ENCODE measurements around the gene ATG2B. TPM values are rescaled to one million over a fixed set of nuclear protein-coding genes. Genes with fewer than 3 reads are reported as not detected.
A peak's percentile ranks its signal among the peaks of the same experiment; 100 is the strongest.

ATG2B gene
- total and polyA plus RNA-seq, 9 of the 15 experiments (the other 6 are each of a cell fraction or from before 2014, with no cell fraction given), result 0.83 to 12.9 (median 8.7) TPM

DNA sequence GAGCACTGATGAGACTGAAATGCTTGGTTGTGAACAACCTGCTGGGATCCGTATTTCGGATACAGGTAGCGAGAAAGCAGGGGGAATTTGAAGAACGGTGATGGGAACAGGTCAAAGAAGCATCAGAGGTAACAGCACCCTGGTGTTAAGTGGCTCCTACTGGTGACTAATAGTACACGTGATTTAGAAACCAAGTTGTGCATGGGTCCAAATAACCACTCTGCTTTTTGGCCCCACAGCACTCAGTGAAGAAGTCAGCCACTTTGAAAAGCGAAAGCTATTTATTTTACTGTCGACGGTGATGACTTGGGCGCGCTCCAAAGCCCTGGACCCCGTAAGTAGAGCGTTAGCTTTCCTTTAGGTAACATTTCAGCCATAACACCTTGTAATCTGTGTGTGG, 45.5 kb upstream of the ATG2B start:
- ChIA-PET POLR2A (no interaction called here), CTCF (ENCODE audit: low intra/inter-chr PET ratio) (no interaction called here)
- H3K9me1 ChIP-seq (ENCODE audit: control insufficient read depth, insufficient read depth, low read length), result no peaks in the 10 kb centered on the region
- peaks cover 12 to 13% of the 10 kb centered on the region in 2 experiments; a peak in 3 of 5 replicates for H3K4me1 ChIP-seq (replicated peaks in 1 of 2; ENCODE audit: control insufficient read depth in 2 of 2, insufficient read depth in 2 of 2, low read length in 2 of 2)
- no peaks in the 10 kb centered on the region for H3K79me2 ChIP-seq (ENCODE audit: control insufficient read depth, insufficient read depth, low read length)
- H3K4me3 ChIP-seq, result no peak overlapping the region
- BruUV-seq (replicated peaks), result no TSS peak
- no peak overlapping the region for H3K27ac ChIP-seq (ENCODE audit: extremely low read depth, low read depth, low read length)
- no peak for DNase-seq (ENCODE audit: extremely low read depth in 1 of 4, low spot score in 3 of 4)
- H3K4me2 ChIP-seq (ENCODE audit: insufficient read depth, low read length), result no peak overlapping the region
- in situ Hi-C loops (cut with MboI) (loop anchor here (25.0 kb wide), 1 partner anchor 846 kb away; no protein-coding TSS in a partner anchor), intact Hi-C loops (cut with micrococcal nuclease) (loop anchor here (5.0 kb wide), 1 partner anchor 46 kb away; the partner anchor contains the start of genes ATG2B and GSKIP)
- ATAC-seq, result peak; percentile 42
- 72% methylated on average over 12 of the region's 12 CpGs for WGBS (ENCODE audit: insufficient coverage, low coverage, missing lambda C conversion rate)
- H2AFZ ChIP-seq (ENCODE audit: low read depth, low read length), result peak overlapping the region; percentile 53
- TF ChIP-seq RAD21 (CRISPR knock-in tag; conservative IDR thresholded peaks at IDR 0.05 in 1 of 2, IDR thresholded peaks at IDR 0.05 in 1 of 2) (peak in 1 of 2 experiments; percentile 18; a peak in 1 of 4 replicates), LEF1 (IDR thresholded peaks at IDR 0.05) (no peak)
- peaks cover 0 to 6% of the 10 kb centered on the region in 2 experiments; a peak in 2 of 5 replicates for H3K27me3 ChIP-seq (ENCODE audit: control insufficient read depth in 2 of 2, insufficient read depth in 2 of 2, low read length in 2 of 2)
- no peaks in the 10 kb centered on the region for H3K9me3 ChIP-seq (replicated peaks; ENCODE audit: control insufficient read depth, insufficient read depth, low read depth, low read length)
- H3K36me3 ChIP-seq (ENCODE audit: control insufficient read depth, insufficient read depth, low read length), result no peaks in the 10 kb centered on the region
- no peak overlapping the region for H3K9ac ChIP-seq (ENCODE audit: insufficient read depth in 1 of 2, low read depth in 2 of 2, low read length in 2 of 2)
- H4K20me1 ChIP-seq (replicated peaks; ENCODE audit: control insufficient read depth, insufficient read depth, low read length), result no peaks in the 10 kb centered on the region
- FAIRE-seq, result no peak

DNA sequence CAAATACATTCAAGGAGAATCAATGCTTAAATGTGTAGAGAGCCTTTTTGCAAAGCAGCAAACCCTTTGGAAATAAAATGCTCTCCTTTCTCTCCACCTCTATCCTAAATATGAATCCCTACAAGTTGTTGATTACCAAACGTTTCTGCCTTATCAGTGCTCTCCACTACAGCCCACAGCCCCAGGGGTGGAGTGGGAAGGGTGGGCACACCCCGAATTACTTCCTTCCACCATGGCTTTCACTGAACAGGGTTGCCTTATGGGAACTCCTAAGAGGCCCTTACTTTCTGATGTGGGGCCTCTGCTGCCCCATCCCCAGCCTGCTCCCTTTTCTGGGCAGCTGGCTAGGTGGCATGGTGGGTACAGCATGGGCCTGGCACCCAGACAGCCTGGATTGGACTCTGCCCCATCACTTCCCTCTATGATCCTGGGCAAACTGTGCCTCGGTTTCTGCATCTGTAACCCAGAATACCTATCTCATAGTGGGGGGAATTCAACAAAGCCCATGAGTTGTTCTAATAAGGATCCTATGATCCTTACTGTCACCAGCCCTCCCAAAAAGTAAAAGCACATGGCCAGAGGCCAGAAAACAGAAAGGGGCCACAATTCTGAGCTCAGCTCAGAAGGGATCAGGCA, 44.9 kb upstream of the ATG2B start:
- POLR2A ChIA-PET, result no interaction called here
- Histone ChIP-seq H3K27me3 (ENCODE audit: control insufficient read depth in 2 of 2, insufficient read depth in 2 of 2, low read length in 2 of 2) (peaks cover 0 to 1% of the 10 kb centered on the region in 2 experiments; a peak in 1 of 5 replicates), H3K9me3 (replicated peaks; ENCODE audit: control insufficient read depth, insufficient read depth, low read depth, low read length) (no peaks in the 10 kb centered on the region), H3K79me2 (ENCODE audit: control insufficient read depth, insufficient read depth, low read length) (no peaks in the 10 kb centered on the region), H3K4me3 (no peak overlapping the region), H3K4me2 (ENCODE audit: insufficient read depth, low read length) (no peak overlapping the region), H2AFZ (ENCODE audit: low read depth, low read length) (peak overlapping the region; percentile 53), H4K20me1 (replicated peaks; ENCODE audit: control insufficient read depth, insufficient read depth, low read length) (no peaks in the 10 kb centered on the region), H3K9me1 (ENCODE audit: control insufficient read depth, insufficient read depth, low read length) (no peaks in the 10 kb centered on the region), H3K4me1 (replicated peaks in 1 of 2; ENCODE audit: control insufficient read depth in 2 of 2, insufficient read depth in 2 of 2, low read length in 2 of 2) (peaks cover 12 to 13% of the 10 kb centered on the region in 2 experiments; a peak in 3 of 5 replicates), H3K27ac (ENCODE audit: extremely low read depth, low read depth, low read length) (no peak overlapping the region), H3K9ac (ENCODE audit: insufficient read depth in 1 of 2, low read depth in 2 of 2, low read length in 2 of 2) (0 out of 4 replicates have a peak overlapping the region, but pooled peaks of 1 of the 2 experiments have one; percentile 32), H3K36me3 (ENCODE audit: control insufficient read depth, insufficient read depth, low read length) (no peaks in the 10 kb centered on the region)
- in situ Hi-C loops (cut with MboI) (loop anchor here (25.0 kb wide), 1 partner anchor 846 kb away; no protein-coding TSS in a partner anchor), intact Hi-C loops (cut with micrococcal nuclease) (loop anchor here (5.0 kb wide), 1 partner anchor 46 kb away; the partner anchor contains the start of genes ATG2B and GSKIP)
- CTCF ChIA-PET (ENCODE audit: low intra/inter-chr PET ratio), result no interaction called here
- WGBS (ENCODE audit: insufficient coverage, low coverage, missing lambda C conversion rate), result 29% methylated on average over 3 of the region's 3 CpGs
- peak; percentile 74 for ATAC-seq
- peak; percentile 17 to 37 (median 24) for DNase-seq (ENCODE audit: extremely low read depth in 1 of 4, low spot score in 3 of 4)
- FAIRE-seq, result no peak
- no TSS peak for BruUV-seq (replicated peaks)
- TF ChIP-seq RUNX1 (IDR thresholded peaks at IDR 0.05; ENCODE audit: low read depth) (no peak), ARID1B (IDR thresholded peaks at IDR 0.05) (peak; percentile 38; the same call in 1 of the 2 replicates), KDM1A (IDR thresholded peaks at IDR 0.05) (0 out of 4 replicates have a peak, but pooled peaks of 1 of the 2 experiments have one; percentile 8), CBFA2T3 (IDR thresholded peaks at IDR 0.05) (peak; percentile 50), LARP7 (IDR thresholded peaks at IDR 0.05) (no peak), RCOR1 (IDR thresholded peaks at IDR 0.05; ENCODE audit: borderline replicate concordance in 1 of 2, low read depth in 2 of 2, low read length in 2 of 2) (0 out of 4 replicates have a peak, but pooled peaks of 1 of the 2 experiments have one; percentile 8), KDM2B (CRISPR knock-in tag; IDR thresholded peaks at IDR 0.05) (no peak), ZC3H4 (CRISPR knock-in tag; IDR thresholded peaks at IDR 0.05; ENCODE audit: borderline replicate concordance) (no peak), EP300 (IDR thresholded peaks at IDR 0.05; ENCODE audit: low read length) (peak; percentile 31; the same call in 1 of the 2 replicates)
- TF ChIP-seq, protein P1, sequence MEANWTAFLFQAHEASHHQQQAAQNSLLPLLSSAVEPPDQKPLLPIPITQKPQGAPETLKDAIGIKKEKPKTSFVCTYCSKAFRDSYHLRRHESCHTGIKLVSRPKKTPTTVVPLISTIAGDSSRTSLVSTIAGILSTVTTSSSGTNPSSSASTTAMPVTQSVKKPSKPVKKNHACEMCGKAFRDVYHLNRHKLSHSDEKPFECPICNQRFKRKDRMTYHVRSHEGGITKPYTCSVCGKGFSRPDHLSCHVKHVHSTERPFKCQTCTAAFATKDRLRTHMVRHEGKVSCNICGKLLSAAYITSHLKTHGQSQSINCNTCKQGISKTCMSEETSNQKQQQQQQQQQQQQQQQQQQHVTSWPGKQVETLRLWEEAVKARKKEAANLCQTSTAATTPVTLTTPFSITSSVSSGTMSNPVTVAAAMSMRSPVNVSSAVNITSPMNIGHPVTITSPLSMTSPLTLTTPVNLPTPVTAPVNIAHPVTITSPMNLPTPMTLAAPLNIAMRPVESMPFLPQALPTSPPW (CRISPR knock-in tag; IDR thresholded peaks at IDR 0.05), result peak; percentile 23; the same call in 1 of the 2 replicates
